ENCODE measurements around the gene MAPK8IP3.

Gene MAPK8IP3

GRCh38 chr16:1743376-1744337, 37.7 kb downstream of the MAPK8IP3 start:
- no peak for DNase-seq

GRCh38 chr16:1744338-1744840, 38.4 kb downstream of the MAPK8IP3 start:
- no peak for DNase-seq

GRCh38 chr16:1745181-1745899, 39.3 kb downstream of the MAPK8IP3 start:
- DNase-seq = no peak

DNA sequence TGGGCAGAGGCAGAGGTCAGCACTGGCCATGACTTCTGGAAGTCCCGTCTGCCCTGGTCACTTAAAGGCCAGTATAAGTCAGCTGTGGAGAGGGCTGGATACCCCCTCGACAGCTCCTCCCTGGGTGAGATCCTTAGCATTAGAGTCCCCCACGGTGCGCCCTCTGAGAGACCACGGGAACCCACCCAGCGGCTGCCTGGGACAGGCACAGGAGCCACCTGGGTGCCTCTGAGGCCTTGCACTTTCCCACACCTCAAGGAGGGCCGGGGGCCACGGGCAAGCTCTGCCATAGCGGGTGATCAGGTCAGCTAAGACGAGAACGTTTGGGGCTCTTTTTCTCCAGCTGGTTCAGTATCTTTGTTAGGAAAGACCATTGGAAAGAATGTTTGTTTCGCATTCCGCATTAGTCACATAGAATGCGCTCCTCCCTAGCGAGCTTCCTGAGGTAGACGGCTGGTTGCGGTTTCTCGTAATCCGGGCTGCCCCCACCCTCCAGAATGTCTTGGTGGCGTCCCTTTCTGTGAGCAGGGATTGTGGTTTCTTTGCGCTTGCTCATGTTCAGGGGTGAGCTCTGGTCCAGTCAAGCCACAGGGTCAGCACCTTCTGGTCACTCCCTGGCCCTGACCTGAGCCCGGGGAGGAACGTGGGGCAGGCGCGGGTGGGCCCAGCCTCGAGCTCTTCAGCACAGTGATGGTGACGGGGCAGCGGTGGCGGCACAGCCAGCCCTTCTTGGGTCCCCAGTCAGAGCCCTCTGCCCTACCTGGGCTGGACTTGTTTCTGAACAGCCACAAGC, 40.1 kb downstream of the MAPK8IP3 start:
- no peak for DNase-seq

DNA sequence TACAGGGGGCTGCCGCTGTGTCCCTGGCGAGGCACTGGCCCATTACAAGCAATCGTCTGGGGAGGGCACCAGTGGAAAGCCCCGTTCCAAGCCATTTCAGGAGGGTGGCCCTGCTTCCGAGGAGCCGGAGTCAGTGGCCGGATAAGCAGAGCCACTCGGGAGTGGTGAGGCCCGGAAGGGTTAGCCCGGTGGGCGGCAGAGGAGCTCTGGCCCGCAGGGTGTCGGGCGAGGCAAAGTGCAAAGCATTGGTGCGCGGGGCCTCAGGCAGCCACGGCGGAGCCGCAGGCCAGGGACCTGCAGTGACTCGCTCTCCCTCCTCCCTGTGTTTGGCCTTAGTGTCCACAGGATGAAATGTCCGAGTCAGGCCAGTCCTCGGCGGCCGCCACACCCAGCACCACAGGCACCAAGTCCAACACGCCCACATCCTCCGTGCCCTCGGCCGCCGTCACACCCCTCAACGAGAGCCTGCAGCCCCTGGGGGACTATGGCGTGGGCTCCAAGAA, 40.7 kb downstream of the MAPK8IP3 start:
- DNase-seq = no peak

GRCh38 chr16:1747934-1748333, 41.9 kb downstream of the MAPK8IP3 start:
- DNase-seq = no peak

DNA sequence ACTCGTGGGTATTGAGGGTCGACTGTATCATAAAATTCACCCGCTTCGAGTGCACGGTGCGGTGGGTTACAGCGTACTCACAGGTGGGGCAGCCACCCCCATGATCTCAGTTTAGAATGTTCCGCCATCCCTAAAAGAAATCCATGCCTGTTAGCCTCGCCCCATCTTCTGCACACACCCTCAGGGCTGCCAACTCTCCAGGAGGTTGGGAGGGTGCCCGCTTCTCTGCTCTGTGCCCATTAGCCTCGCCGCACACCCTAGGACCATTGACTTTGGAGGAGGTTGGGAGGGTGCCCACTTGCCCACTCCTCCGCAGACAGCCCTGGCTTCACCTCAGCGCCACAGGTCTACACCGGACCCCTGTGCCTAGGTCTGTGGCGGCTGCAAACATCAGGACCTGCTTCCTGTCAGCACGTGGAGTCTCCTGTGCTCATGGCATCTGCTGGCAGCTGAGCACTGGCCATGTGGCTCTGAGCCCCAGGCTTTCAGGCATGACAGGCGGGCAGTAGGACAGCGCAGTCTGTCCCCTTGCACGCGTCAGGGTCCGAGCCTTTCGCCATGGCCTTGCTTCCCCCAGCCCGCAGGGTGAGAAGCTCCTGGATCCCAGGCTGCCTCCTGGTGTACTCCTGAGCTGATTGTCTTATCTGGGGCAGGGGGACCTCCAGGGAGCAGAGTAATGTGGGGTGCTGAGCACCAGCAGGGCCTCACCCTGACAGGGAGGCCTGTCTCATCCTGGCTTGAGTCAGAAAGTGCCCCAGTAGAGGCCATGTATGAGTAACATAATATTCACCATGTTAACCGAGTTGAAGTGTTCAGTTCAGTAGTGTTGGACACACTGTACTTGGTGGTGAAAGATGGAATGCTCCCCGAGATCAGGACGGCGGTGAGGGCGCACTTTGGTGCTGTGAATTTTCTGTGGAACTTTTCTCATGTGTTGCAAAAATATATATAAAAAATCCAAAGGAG, 43.4 kb downstream of the MAPK8IP3 start:
- no peak for DNase-seq

- no peak for DNase-seq
Measured at GRCh38 chr16:1751946-1752345, 46.0 kb downstream of the MAPK8IP3 start.

DNA sequence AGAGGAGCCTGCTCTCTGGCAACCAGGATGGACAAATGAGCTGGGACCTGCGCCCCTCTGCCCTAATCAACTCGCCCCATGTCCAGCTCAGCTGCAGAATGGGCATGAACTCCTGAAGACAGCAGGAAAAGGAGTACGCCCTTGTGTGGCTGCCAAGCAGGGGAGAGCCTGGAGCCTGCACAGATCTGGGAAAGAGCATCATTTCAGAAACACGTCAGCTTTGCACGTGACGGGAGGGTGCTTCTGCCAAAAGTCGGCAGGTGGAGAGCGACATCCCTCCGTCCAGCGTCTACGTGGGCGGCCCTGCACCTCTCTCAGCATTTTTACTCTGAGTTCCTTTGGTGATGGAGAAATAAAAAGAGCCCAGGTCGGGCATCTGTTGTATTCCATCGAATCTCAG, 46.9 kb downstream of the MAPK8IP3 start:
- DNase-seq = no peak

- no peak for DNase-seq
Measured at GRCh38 chr16:1754204-1754603, 48.2 kb downstream of the MAPK8IP3 start.

GRCh38 chr16:1757714-1758461, 51.9 kb downstream of the MAPK8IP3 start:
- DNase-seq = no peak

GRCh38 chr16:1758923-1759322, 52.9 kb downstream of the MAPK8IP3 start:
- no peak for DNase-seq

- no peak for DNase-seq
Measured at GRCh38 chr16:1759511-1759910, 53.5 kb downstream of the MAPK8IP3 start.

GRCh38 chr16:1760911-1761310, 54.9 kb downstream of the MAPK8IP3 start:
- no peak for DNase-seq

DNA sequence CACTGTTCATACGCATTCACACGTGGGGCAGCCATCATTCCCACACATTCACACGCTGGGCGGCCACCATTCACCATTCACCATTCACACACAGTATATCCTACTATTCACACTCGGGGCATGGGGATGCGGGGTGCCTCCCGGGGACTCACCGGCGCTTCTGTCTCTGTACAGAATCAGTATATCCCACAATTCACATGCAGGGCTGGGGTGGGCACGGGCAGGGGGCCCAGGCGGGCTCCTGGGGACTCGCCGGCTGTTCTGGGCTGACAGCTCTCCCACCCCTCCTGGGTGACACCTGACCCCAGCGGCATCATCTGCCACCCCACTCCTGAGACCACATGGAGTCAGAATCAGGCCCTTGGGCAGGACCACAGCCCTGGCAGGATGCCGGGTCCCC, 55.8 kb downstream of the MAPK8IP3 start:
- DNase-seq = no peak

GRCh38 chr16:1762196-1762878, 56.3 kb downstream of the MAPK8IP3 start:
- no peak for DNase-seq

- DNase-seq = no peak
Measured at GRCh38 chr16:1762879-1763520, 57.0 kb downstream of the MAPK8IP3 start.

- DNase-seq = no peak
Measured at GRCh38 chr16:1763521-1764511, 57.8 kb downstream of the MAPK8IP3 start.

Data from activated naive CD4-positive, alpha-beta T cell treated with Interleukin-2 at 50 U/mL for 16 hours (primary cell).